Measurements from ENCODE around the gene ULBP1. TPM values are rescaled to one million over a fixed set of nuclear protein-coding genes. Genes with fewer than 3 reads are reported as not detected.
"Not testable (repeated sequence)": the region's sequence is repeated elsewhere in the genome, so short reads cannot be mapped to it uniquely, and the experiment has no call there.

Gene ULBP1
- polyA plus RNA-seq, 3 donors = 0.06 to 0.79 (median 0.09) TPM

- Histone ChIP-seq H3K27ac (ENCODE audit: low read depth in 1 of 2, low read length in 2 of 2) (no peak overlapping the region), H3K79me2 (ENCODE audit: insufficient read depth, low read length) (no peaks in the 10 kb centered on the region), H3K9me3 (replicated peaks in 1 of 2; ENCODE audit: control insufficient read depth in 1 of 2, insufficient read depth in 1 of 2, low read length in 2 of 2) (peaks cover 12 to 15% of the 10 kb centered on the region in 2 donors), H3K36me3 (replicated peaks in 1 of 2; ENCODE audit: control insufficient read depth in 1 of 2, insufficient read depth in 2 of 2, low read length in 2 of 2) (no peaks in the 10 kb centered on the region), H3K4me3 (replicated peaks in 1 of 3; ENCODE audit: low read depth in 2 of 3, low read length in 3 of 3) (no peak overlapping the region), H3K27me3 (ENCODE audit: control insufficient read depth in 2 of 2, insufficient read depth in 2 of 2, low read length in 2 of 2) (peaks cover 18 to 80% of the 10 kb centered on the region in 2 donors), H3K9ac (ENCODE audit: insufficient read depth, low read length, poor library complexity, severe bottlenecking) (no peak overlapping the region), H2AFZ (ENCODE audit: insufficient read depth, low read depth, low read length, poor library complexity, severe bottlenecking) (no peak overlapping the region), H4K20me1 (ENCODE audit: insufficient read depth, low read length) (peaks cover 3% of the 10 kb centered on the region), H3K4me2 (replicated peaks; ENCODE audit: extremely low read depth, low read length, poor library complexity, severe bottlenecking) (no peak overlapping the region), H3K4me1 (ENCODE audit: control insufficient read depth in 1 of 2, insufficient read depth in 2 of 2, low read length in 2 of 2) (peaks cover 24 to 25% of the 10 kb centered on the region in 2 donors)
- no peak for DNase-seq
- Mint-ChIP-seq H3K36me3 (peaks cover 12% of the 10 kb centered on the region in 2 donors), H3K4me3 (no peak overlapping the region), H3K27me3 (ENCODE audit: low read depth in 3 of 3) (peaks cover 56 to 86% (median 67%) of the 10 kb centered on the region in 3 donors), H3K4me1 (peaks cover 24% of the 10 kb centered on the region), H3K27ac (no peak overlapping the region), H3K9me3 (peaks cover 5 to 32% (median 20%) of the 10 kb centered on the region in 7 donors)
- no peak for TF ChIP-seq CTCF (IDR thresholded peaks at IDR 0.05)
- 93% methylated on average over 3 of the region's 4 CpGs for WGBS (ENCODE audit: insufficient coverage)
- intact Hi-C loops (cut with micrococcal nuclease) = no loop called here
Measured at GRCh38 chr6:149967591-149967990, 3.8 kb downstream of the ULBP1 start.

GRCh38 chr6:149967999-149968398 lies 4.3 kb downstream of the ULBP1 start:
- H3K4me3 Mint-ChIP-seq = peak overlapping the region in 1 of 2 donors; percentile 7
- H3K27ac ChIP-seq (ENCODE audit: low read depth in 1 of 2, low read length in 2 of 2); H4K20me1 ChIP-seq (ENCODE audit: insufficient read depth, low read length); H3K27ac Mint-ChIP-seq; H3K36me3 ChIP-seq (replicated peaks in 1 of 2; ENCODE audit: control insufficient read depth in 1 of 2, insufficient read depth in 2 of 2, low read length in 2 of 2); H3K9ac ChIP-seq (ENCODE audit: insufficient read depth, low read length, poor library complexity, severe bottlenecking); H3K79me2 ChIP-seq (ENCODE audit: insufficient read depth, low read length); H2AFZ ChIP-seq (ENCODE audit: insufficient read depth, low read depth, low read length, poor library complexity, severe bottlenecking); H3K4me2 ChIP-seq (replicated peaks; ENCODE audit: extremely low read depth, low read length, poor library complexity, severe bottlenecking); H3K4me3 ChIP-seq (replicated peaks in 1 of 3; ENCODE audit: low read depth in 2 of 3, low read length in 3 of 3); DNase-seq; intact Hi-C loops (cut with micrococcal nuclease): not testable (repeated sequence)
- peaks cover 18 to 80% of the 10 kb centered on the region in 2 donors for H3K27me3 ChIP-seq (ENCODE audit: control insufficient read depth in 2 of 2, insufficient read depth in 2 of 2, low read length in 2 of 2)
- H3K9me3 ChIP-seq (replicated peaks in 1 of 2; ENCODE audit: control insufficient read depth in 1 of 2, insufficient read depth in 1 of 2, low read length in 2 of 2) = peaks cover 12 to 15% of the 10 kb centered on the region in 2 donors
- H3K27me3 Mint-ChIP-seq (ENCODE audit: low read depth in 3 of 3) = peaks cover 59 to 84% (median 65%) of the 10 kb centered on the region in 3 donors
- H3K36me3 Mint-ChIP-seq = peaks cover 12% of the 10 kb centered on the region in 2 donors
- peaks cover 5 to 32% (median 20%) of the 10 kb centered on the region in 7 donors for H3K9me3 Mint-ChIP-seq
- WGBS (ENCODE audit: insufficient coverage) = 42% methylated on average over 1 of the region's 2 CpGs
- H3K4me1 ChIP-seq (ENCODE audit: control insufficient read depth in 1 of 2, insufficient read depth in 2 of 2, low read length in 2 of 2) = peaks cover 22% of the 10 kb centered on the region in 2 donors
- H3K4me1 Mint-ChIP-seq = peaks cover 22% of the 10 kb centered on the region

DNA sequence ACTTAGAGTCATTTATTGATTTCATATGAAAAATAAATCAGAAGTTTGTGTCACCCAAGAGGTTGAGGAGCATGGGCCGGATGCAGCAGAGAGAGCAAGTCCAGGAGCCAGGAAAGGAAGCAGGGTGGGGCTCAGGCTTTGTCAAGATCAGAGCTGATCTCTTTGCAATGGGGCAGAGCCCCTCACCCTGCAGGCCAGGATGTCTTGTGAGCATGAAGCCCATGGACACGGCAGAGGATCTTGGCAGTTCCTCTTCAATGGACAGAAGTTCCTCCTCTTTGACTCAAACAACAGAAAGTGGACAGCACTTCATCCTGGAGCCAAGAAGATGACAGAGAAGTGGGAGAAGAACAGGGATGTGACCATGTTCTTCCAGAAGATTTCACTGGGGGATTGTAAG lies 5.2 kb downstream of the ULBP1 start:
- Mint-ChIP-seq H3K4me3 (peak overlapping the region in 1 of 2 donors; percentile 18), H3K4me1 (peaks cover 14% of the 10 kb centered on the region), H3K9me3 (peaks cover 5 to 30% (median 19%) of the 10 kb centered on the region in 7 donors), H3K36me3 (peaks cover 12% of the 10 kb centered on the region in 2 donors), H3K27me3 (ENCODE audit: low read depth in 3 of 3) (peaks cover 59 to 76% (median 66%) of the 10 kb centered on the region in 3 donors)
- H3K79me2 ChIP-seq (ENCODE audit: insufficient read depth, low read length); H3K27ac Mint-ChIP-seq; H3K36me3 ChIP-seq (replicated peaks in 1 of 2; ENCODE audit: control insufficient read depth in 1 of 2, insufficient read depth in 2 of 2, low read length in 2 of 2); H3K27ac ChIP-seq (ENCODE audit: low read depth in 1 of 2, low read length in 2 of 2); H2AFZ ChIP-seq (ENCODE audit: insufficient read depth, low read depth, low read length, poor library complexity, severe bottlenecking); H3K4me2 ChIP-seq (replicated peaks; ENCODE audit: extremely low read depth, low read length, poor library complexity, severe bottlenecking); DNase-seq; intact Hi-C loops (cut with micrococcal nuclease); H3K9ac ChIP-seq (ENCODE audit: insufficient read depth, low read length, poor library complexity, severe bottlenecking); H4K20me1 ChIP-seq (ENCODE audit: insufficient read depth, low read length); H3K4me3 ChIP-seq (replicated peaks in 1 of 3; ENCODE audit: low read depth in 2 of 3, low read length in 3 of 3): not testable (repeated sequence)
- Histone ChIP-seq H3K27me3 (ENCODE audit: control insufficient read depth in 2 of 2, insufficient read depth in 2 of 2, low read length in 2 of 2) (peaks cover 21 to 80% of the 10 kb centered on the region in 2 donors), H3K9me3 (replicated peaks in 1 of 2; ENCODE audit: control insufficient read depth in 1 of 2, insufficient read depth in 1 of 2, low read length in 2 of 2) (peaks cover 11 to 15% of the 10 kb centered on the region in 2 donors), H3K4me1 (ENCODE audit: control insufficient read depth in 1 of 2, insufficient read depth in 2 of 2, low read length in 2 of 2) (peaks cover 15% of the 10 kb centered on the region in 2 donors)
- 75% methylated on average over 2 of the region's 2 CpGs for WGBS (ENCODE audit: insufficient coverage)
